ENCODE data around the gene AGBL3.
A peak's percentile ranks its signal among the peaks of the same experiment; 100 is the strongest.
"Not testable (repeated sequence)": the region's sequence is repeated elsewhere in the genome, so short reads cannot be mapped to it uniquely, and the experiment has no call there.

AGBL3 gene

DNA sequence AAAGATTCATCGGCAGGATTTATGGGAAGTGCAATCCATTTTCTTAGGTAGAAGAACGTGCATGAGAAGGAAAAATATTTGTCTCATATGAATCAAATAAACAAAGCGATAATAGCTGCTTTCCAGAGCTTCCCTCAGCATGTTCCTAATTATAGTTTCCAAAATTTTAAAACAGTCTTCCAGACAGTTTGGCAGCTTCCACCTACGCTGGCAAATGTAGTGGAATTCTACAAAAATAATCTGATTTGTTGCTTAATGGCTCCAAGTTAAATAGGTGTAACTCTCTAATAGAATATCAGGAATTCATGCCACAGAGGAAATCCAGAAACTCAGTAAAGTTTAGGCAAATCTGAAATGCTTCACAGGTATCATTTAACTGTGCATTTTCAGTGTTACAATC lies 23.3 kb upstream of the AGBL3 start:
- DNase-seq (ENCODE audit: low read depth): no peak

DNA sequence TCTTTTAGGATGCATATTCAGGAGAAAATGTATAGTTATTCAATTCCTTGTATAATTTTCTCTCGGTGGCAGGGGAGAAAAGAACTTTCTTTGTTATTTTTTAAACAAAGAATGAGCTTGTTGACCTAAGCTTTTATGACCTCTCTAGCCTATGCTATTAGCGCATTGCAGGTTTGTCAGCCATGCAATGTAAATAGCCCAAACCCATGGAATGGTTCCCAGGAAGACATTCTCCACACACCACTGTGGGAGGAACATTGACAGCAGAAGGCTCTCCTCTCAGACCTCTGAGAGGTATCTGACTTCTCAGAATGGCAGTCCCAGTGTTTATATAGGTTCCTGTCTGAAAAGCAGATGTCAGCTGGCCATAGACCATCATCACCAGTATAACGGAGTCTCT lies 19.6 kb upstream of the AGBL3 start:
- DNase-seq (ENCODE audit: low read depth): no peak

- DNase-seq (ENCODE audit: low read depth): no peak
These were observed 18.2 kb upstream of the AGBL3 start for GRCh38 chr7:134968110-134968509.

DNA sequence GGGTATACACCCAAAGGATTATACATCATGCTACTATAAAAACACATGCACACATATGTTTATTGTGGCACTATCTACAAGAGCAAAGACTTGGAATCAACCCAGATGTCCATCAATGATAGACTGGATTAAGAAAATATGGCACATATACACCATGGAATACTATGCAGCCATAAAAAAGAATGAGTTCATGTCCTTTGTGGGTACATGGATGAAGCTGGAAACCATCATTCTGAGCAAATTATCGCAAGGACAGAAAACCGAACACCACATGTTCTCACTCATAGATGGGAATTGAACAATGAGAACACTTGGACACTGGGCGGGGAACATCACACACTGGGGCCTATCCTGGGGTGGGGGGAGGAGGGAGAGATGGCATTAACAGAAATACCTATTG lies 4.7 kb upstream of the AGBL3 start:
- not testable (repeated sequence) for DNase-seq (ENCODE audit: low read depth)

DNA sequence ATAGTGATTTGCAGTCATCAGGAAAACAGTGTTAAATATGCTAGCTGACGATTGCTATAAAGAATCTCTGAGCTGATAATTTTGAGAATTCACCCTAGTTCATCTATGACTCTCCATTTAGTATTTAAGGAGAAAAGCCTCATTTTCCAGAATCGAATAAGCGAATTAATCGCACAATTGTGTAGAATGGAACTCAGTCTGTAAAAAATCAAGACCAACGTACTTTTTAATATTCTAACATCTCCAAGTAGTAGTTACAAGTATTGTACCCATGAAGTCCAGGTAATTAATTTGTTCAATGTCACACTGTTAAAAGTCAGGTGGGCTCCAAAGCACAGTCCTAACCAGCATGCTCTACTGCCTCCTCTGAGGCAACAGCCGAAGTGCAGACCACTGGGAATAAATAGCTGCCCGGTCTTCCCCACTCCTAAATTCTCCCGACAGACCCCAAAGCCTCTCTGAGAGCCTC lies 380 bp upstream of the AGBL3 start:
- no peak for DNase-seq (ENCODE audit: low read depth)

- no peak for DNase-seq (ENCODE audit: low read depth)
These were observed 1.9 kb downstream of the AGBL3 start for GRCh38 chr7:134988161-134988560.

GRCh38 chr7:134991469-134992339 lies 5.4 kb downstream of the AGBL3 start:
- no peak for DNase-seq (ENCODE audit: low read depth)

- DNase-seq (ENCODE audit: low read depth): no peak
These were observed 6.4 kb downstream of the AGBL3 start for GRCh38 chr7:134992626-134993179.

DNA sequence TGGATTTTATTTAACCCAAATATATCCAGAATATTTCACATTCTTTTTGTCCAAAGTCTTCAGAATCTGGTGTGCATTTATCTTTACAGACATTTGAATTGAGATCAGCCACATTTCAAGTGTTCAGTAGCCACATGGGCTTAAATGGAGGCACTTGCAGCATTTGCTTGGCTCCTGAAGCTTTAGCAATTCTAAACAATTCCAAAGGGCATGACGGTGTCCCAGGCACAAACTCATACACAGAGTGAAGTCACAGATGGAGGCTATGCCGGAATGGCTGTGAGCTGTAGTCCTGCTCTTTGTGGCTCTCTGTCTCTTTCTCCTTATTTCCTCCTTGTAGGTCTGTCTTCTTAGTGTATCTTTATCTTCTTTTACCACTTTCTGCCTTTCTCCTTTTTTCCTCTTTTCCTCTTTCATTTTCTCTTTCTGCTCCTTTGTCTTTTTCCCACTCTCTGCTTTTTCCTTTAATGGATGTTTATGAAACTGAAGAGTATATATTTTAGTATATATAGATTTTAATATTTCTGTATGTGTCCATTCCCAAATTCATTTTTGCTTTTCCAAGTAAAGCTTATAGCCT lies 7.7 kb downstream of the AGBL3 start:
- DNase-seq (ENCODE audit: low read depth): no peak

- no peak for DNase-seq (ENCODE audit: low read depth)
These were observed 9.2 kb downstream of the AGBL3 start for GRCh38 chr7:134995239-134996096.

DNA sequence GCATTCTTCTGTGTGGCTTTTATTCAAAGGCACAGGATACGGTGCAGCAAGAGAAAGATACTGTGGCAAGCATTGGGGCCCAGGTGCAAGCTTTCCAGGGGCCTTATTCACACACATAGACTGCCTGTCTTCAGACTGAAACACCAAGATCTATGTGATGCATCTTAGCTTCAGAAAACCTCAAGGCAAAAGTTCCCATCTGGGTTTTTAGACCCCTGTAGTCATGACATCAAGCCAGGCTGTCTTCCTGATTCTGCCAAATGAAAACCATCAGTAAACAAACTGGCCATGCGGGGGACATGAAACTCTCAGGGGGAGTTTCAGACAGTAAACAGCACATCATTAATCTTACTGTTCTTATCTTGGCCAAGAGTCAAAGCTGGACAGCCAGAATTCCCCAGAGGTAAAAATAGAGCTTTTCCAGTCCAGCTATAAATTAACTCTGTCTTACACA lies 9.8 kb downstream of the AGBL3 start:
- no peak for DNase-seq (ENCODE audit: low read depth)

- DNase-seq (ENCODE audit: low read depth): no peak
These were observed 11.0 kb downstream of the AGBL3 start for GRCh38 chr7:134997214-134997885.

DNA sequence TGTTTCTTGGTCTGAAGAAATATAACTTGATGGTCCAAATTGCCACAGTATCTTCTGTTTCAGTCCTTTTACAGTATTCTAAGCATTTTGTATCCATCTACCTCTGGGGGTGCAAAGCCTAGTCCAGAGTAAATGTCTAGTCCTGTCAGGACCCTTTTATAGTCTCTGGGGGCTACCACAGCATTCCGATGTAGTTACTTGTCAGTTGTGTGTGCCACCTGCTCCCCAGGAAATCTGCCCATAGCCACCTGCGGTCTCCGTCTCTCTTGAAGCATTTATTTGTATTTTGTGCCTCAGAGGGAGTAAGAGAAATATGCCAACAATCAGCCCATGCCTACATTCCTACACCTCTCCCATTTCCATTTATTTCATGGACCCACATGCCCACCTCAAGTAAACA lies 12.8 kb downstream of the AGBL3 start:
- no peak for DNase-seq (ENCODE audit: low read depth)

DNA sequence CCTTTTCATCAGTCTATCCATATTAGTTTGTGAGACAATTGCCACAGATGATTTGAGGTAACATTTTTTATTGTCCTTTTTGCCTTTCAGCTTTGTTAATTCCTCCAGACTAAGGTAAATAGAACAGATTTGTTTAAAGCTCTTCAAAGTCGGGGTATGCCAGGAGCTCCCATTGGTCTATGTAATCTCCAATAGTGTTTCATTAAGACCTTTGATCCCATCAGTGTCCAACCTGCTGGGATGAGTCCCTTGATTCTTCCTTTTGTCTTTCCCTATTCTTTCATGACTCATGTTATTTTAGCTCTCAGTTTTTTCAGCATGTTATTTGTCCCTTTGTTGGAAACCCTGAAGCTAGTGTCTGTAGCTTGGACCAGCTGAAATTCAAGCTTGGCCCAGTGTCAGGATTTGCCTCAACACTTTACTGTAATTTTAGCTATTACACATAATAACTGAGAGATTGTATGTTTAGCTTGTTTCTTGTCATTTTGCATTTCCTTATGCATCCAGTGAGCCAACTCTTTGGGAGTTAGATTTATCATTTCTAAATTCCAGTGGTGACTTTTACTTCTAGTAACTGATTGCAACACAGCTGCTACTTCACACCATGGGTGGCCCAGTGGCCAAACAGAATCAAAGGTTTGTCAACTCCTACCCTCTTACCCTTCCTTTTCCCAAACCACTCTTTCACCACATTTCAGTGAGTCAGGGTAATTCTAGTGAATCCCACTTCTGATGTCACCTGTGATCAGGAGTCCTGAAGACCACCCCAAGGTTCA lies 15.3 kb downstream of the AGBL3 start:
- peak; percentile 33 for DNase-seq (ENCODE audit: low read depth)

- no peak for DNase-seq (ENCODE audit: low read depth)
These were observed 25.9 kb downstream of the AGBL3 start for GRCh38 chr7:135012229-135012628.

DNA sequence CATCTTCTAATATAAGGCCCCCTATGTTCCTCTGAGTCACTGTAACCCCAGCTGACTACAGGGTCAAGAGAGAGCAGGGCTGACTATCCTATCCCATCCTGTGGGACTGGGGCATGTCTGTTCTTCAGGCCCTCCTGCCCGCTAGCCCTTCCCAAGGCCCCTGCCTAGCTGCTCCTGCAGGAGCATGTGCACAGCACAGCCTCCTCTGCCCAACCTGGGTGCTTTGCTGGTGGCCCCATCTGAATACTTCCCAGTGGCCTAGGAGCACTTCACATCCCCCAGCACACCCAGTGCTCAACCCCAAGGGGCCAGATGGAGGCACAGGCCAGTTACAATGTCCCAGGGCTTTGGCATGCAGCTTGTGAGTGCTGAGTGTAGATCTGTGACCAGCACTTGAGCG lies 37.3 kb downstream of the AGBL3 start:
- no peak for DNase-seq (ENCODE audit: low read depth)

DNA sequence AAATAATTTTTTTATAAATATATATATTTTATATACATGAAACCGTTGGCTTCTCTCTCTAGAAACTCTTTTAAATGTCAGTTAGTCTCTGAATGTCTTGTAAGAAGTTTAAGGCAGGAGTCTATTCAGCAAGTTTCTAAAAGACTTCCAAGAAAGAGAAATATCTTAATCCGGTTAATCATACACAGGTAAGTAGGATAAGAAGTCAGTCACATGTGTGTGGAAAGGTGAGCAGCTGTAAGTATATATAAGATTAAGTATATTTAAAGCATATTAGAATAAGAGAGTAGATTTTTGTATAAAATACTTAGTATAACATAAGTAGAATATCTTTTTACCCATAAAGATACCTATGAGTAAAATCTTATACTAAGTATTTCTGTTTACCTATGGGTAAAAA lies 48.9 kb downstream of the AGBL3 start:
- no peak for DNase-seq (ENCODE audit: low read depth)

GRCh38 chr7:135067017-135067416 lies 80.7 kb downstream of the AGBL3 start:
- DNase-seq (ENCODE audit: low read depth): not testable (repeated sequence)

GRCh38 chr7:135074096-135074495 lies 87.8 kb downstream of the AGBL3 start:
- no peak for DNase-seq (ENCODE audit: low read depth)

- no peak for DNase-seq (ENCODE audit: low read depth)
These were observed 88.2 kb downstream of the AGBL3 start for GRCh38 chr7:135074531-135074930.

- no peak for DNase-seq (ENCODE audit: low read depth)
These were observed 89.4 kb downstream of the AGBL3 start for GRCh38 chr7:135075716-135076115.
